Activated T-cell treated with anti-CD3 and anti-CD28 coated beads, Interleukin-2, amount 50 U/mL, for 72 hours (primary cell): ENCODE data around the gene TNFRSF19. TPM values are rescaled to one million over a fixed set of nuclear protein-coding genes. Genes with fewer than 3 reads are reported as not detected.
"Not testable (repeated sequence)": the region's sequence is repeated elsewhere in the genome, so short reads cannot be mapped to it uniquely, and the experiment has no call there.

Source experiments
- ATAC-seq, 2 donors: fragments of 150-1000 bp; cut with Tn5 transposase; replicated peaks in 1 of 2; 2 replicates each; pipeline ENCODE4 v1.10.0; 2021; ENCODE audit warnings: moderate library complexity in 2 of 2, mild to moderate bottlenecking in 1 of 2
- DNase-seq, 2 donors: peaks; one replicate each; pipeline ENCODE4 v3.0.0; 2021 to 2022; ENCODE audit warnings: mixed read lengths in 1 of 2
- H3K27ac Mint-ChIP-seq: one replicate; pipeline ENCODE4 v1.8.0; 2022; ENCODE audit warnings: mild to moderate bottlenecking, moderate library complexity, mixed read lengths
- H3K27me3 Mint-ChIP-seq: one replicate; pipeline ENCODE4 v1.8.0; 2022; ENCODE audit warnings: low read depth, mixed read lengths
- H3K36me3 Mint-ChIP-seq, 2 donors: one replicate each; pipeline ENCODE4 v1.8.0; 2022; ENCODE audit warnings: mixed read lengths in 2 of 2, mild to moderate bottlenecking in 1 of 2; ENCODE audit not compliant: insufficient read depth in 2 of 2
- H3K4me1 Mint-ChIP-seq: one replicate; pipeline ENCODE4 v1.8.0; 2022; ENCODE audit warnings: low read depth, mixed read lengths
- H3K4me3 Mint-ChIP-seq, 2 donors: one replicate each; pipeline ENCODE4 v1.8.0; 2022; ENCODE audit warnings: mild to moderate bottlenecking in 2 of 2, mixed read lengths in 2 of 2, moderate library complexity in 2 of 2
- H3K9me3 Mint-ChIP-seq, 2 donors: one replicate each; pipeline ENCODE4 v1.8.0; 2022; ENCODE audit warnings: mixed read lengths in 2 of 2
- total RNA-seq, 2 donors: library from RNA; stranded (reverse); gene quantifications; one replicate each; pipeline ENCODE4 v1.2.3, GENCODE V29; 2022

The TNFRSF19 gene
- under 1 TPM in 1 of 2 donors, not detected in 1; 0.07 TPM for total RNA-seq

- Mint-ChIP-seq H3K27me3 (peaks cover 40% of the 10 kb centered on the region), H3K4me1 (peaks cover 20% of the 10 kb centered on the region), H3K36me3 (no peaks in the 10 kb centered on the region), H3K27ac (no peak within 1 kb of the TSS), H3K9me3 (no peaks in the 10 kb centered on the region), H3K4me3 (no peak within 1 kb of the TSS)
- ATAC-seq (no peak), DNase-seq (no peak)
These were observed at the start of gene TNFRSF19 for GRCh38 chr13:23570099-23570920. Gene TNFRSF19 (plus strand): TSS chr13:23570412. CDS start chr13:23590184, 19,772 bp downstream.

GRCh38 chr13:23529926-23530325 is 40.3 kb upstream of the TNFRSF19 start:
- DNase-seq, H3K27ac Mint-ChIP-seq: not testable (repeated sequence)

GRCh38 chr13:23531446-23531845 is 38.8 kb upstream of the TNFRSF19 start:
- H3K27me3 Mint-ChIP-seq = peaks cover 8% of the 10 kb centered on the region
- no peaks in the 10 kb centered on the region for H3K36me3 Mint-ChIP-seq
- no peak overlapping the region for H3K27ac Mint-ChIP-seq
- H3K4me1 Mint-ChIP-seq = no peaks in the 10 kb centered on the region
- DNase-seq (no peak), ATAC-seq (no peak)
- H3K4me3 Mint-ChIP-seq = no peak overlapping the region
- H3K9me3 Mint-ChIP-seq = peaks cover 0 to 2% of the 10 kb centered on the region in 2 donors

More at GRCh38 chr13:23529926-23530325, 40.3 kb upstream of the TNFRSF19 start:
- ATAC-seq, H3K4me3 Mint-ChIP-seq, H3K4me1 Mint-ChIP-seq, H3K27me3 Mint-ChIP-seq, H3K9me3 Mint-ChIP-seq, H3K36me3 Mint-ChIP-seq: not testable (repeated sequence)

- no peak overlapping the region for H3K4me3 Mint-ChIP-seq
- H3K4me1 Mint-ChIP-seq = no peaks in the 10 kb centered on the region
- peaks cover 0 to 4% of the 10 kb centered on the region in 2 donors for H3K36me3 Mint-ChIP-seq
- peaks cover 15% of the 10 kb centered on the region for H3K27me3 Mint-ChIP-seq
- peaks cover 0 to 2% of the 10 kb centered on the region in 2 donors for H3K9me3 Mint-ChIP-seq
- no peak for DNase-seq
- no peak for ATAC-seq
- no peak overlapping the region for H3K27ac Mint-ChIP-seq
These were observed 36.1 kb upstream of the TNFRSF19 start for GRCh38 chr13:23534090-23534489.

GRCh38 chr13:23541221-23541824 is 28.9 kb upstream of the TNFRSF19 start:
- no peak overlapping the region for H3K27ac Mint-ChIP-seq
- no peaks in the 10 kb centered on the region for H3K4me1 Mint-ChIP-seq
- ATAC-seq (no peak), DNase-seq (no peak)
- peaks cover 35% of the 10 kb centered on the region for H3K27me3 Mint-ChIP-seq
- H3K36me3 Mint-ChIP-seq = peaks cover 0 to 4% of the 10 kb centered on the region in 2 donors
- H3K9me3 Mint-ChIP-seq = no peaks in the 10 kb centered on the region
- H3K4me3 Mint-ChIP-seq = no peak overlapping the region

- ATAC-seq = no peak
- no peaks in the 10 kb centered on the region for H3K9me3 Mint-ChIP-seq
- H3K4me1 Mint-ChIP-seq = no peaks in the 10 kb centered on the region
- no peak overlapping the region for H3K4me3 Mint-ChIP-seq
- no peaks in the 10 kb centered on the region for H3K36me3 Mint-ChIP-seq
- no peak for DNase-seq
- H3K27ac Mint-ChIP-seq = no peak overlapping the region
- peaks cover 55% of the 10 kb centered on the region for H3K27me3 Mint-ChIP-seq
These were observed 25.5 kb upstream of the TNFRSF19 start for GRCh38 chr13:23544668-23545067.

- no peak for DNase-seq
- no peaks in the 10 kb centered on the region for H3K9me3 Mint-ChIP-seq
- no peak overlapping the region for H3K27ac Mint-ChIP-seq
- no peaks in the 10 kb centered on the region for H3K4me1 Mint-ChIP-seq
- H3K27me3 Mint-ChIP-seq = peaks cover 49% of the 10 kb centered on the region
- H3K36me3 Mint-ChIP-seq = no peaks in the 10 kb centered on the region
- peak overlapping the region in 1 of 2 donors; percentile 31 for H3K4me3 Mint-ChIP-seq
- ATAC-seq = no peak
These were observed 23.1 kb upstream of the TNFRSF19 start for GRCh38 chr13:23547000-23547590.

- Mint-ChIP-seq H3K9me3 (no peaks in the 10 kb centered on the region), H3K27me3 (peaks cover 36% of the 10 kb centered on the region), H3K4me1 (no peaks in the 10 kb centered on the region), H3K27ac (no peak overlapping the region), H3K4me3 (no peak overlapping the region), H3K36me3 (no peaks in the 10 kb centered on the region)
- ATAC-seq (no peak), DNase-seq (no peak)
These were observed 20.5 kb upstream of the TNFRSF19 start for GRCh38 chr13:23549724-23550123.

GRCh38 chr13:23550163-23550562 is 20.0 kb upstream of the TNFRSF19 start:
- H3K4me1 Mint-ChIP-seq = no peaks in the 10 kb centered on the region
- DNase-seq (no peak), ATAC-seq (no peak)
- no peaks in the 10 kb centered on the region for H3K36me3 Mint-ChIP-seq
- H3K9me3 Mint-ChIP-seq = no peaks in the 10 kb centered on the region
- peaks cover 32% of the 10 kb centered on the region for H3K27me3 Mint-ChIP-seq
- H3K27ac Mint-ChIP-seq = no peak overlapping the region
- no peak overlapping the region for H3K4me3 Mint-ChIP-seq

GRCh38 chr13:23551213-23552008 is 18.8 kb upstream of the TNFRSF19 start:
- Mint-ChIP-seq H3K27me3 (peaks cover 27% of the 10 kb centered on the region), H3K36me3 (no peaks in the 10 kb centered on the region), H3K9me3 (no peaks in the 10 kb centered on the region), H3K27ac (no peak overlapping the region), H3K4me3 (no peak overlapping the region), H3K4me1 (no peaks in the 10 kb centered on the region)
- ATAC-seq (no peak), DNase-seq (no peak)

- no peaks in the 10 kb centered on the region for H3K4me1 Mint-ChIP-seq
- no peak overlapping the region for H3K4me3 Mint-ChIP-seq
- H3K36me3 Mint-ChIP-seq = no peaks in the 10 kb centered on the region
- H3K27me3 Mint-ChIP-seq = peaks cover 19% of the 10 kb centered on the region
- ATAC-seq (no peak), DNase-seq (no peak)
- H3K27ac Mint-ChIP-seq = no peak overlapping the region
- H3K9me3 Mint-ChIP-seq = no peaks in the 10 kb centered on the region
These were observed 18.0 kb upstream of the TNFRSF19 start for GRCh38 chr13:23552171-23552570.

GRCh38 chr13:23552661-23553060 is 17.6 kb upstream of the TNFRSF19 start:
- Mint-ChIP-seq H3K27ac (no peak overlapping the region), H3K4me3 (no peak overlapping the region), H3K36me3 (no peaks in the 10 kb centered on the region), H3K27me3 (peaks cover 14% of the 10 kb centered on the region), H3K9me3 (no peaks in the 10 kb centered on the region), H3K4me1 (no peaks in the 10 kb centered on the region)
- ATAC-seq (no peak), DNase-seq (no peak)

- Mint-ChIP-seq H3K9me3 (no peaks in the 10 kb centered on the region), H3K27me3 (peaks cover under 1% of the 10 kb centered on the region), H3K36me3 (no peaks in the 10 kb centered on the region), H3K4me1 (no peaks in the 10 kb centered on the region), H3K4me3 (no peak overlapping the region), H3K27ac (no peak overlapping the region)
- DNase-seq = no peak
- ATAC-seq = no peak
These were observed 16.2 kb upstream of the TNFRSF19 start for GRCh38 chr13:23554000-23554399.
